ENCODE measurements around the gene RARG.

Gene RARG

GRCh38 chr12:53252349-53252916 lies 20.4 kb upstream of the RARG start:
- peak in 5 of 42 donors; percentile 16 to 67 (median 38) for DNase-seq
- intact Hi-C loops (cut with DNase I), result loop anchor here (5.0 kb wide), 1 partner anchor 40 kb away; no protein-coding TSS in a partner anchor

DNA sequence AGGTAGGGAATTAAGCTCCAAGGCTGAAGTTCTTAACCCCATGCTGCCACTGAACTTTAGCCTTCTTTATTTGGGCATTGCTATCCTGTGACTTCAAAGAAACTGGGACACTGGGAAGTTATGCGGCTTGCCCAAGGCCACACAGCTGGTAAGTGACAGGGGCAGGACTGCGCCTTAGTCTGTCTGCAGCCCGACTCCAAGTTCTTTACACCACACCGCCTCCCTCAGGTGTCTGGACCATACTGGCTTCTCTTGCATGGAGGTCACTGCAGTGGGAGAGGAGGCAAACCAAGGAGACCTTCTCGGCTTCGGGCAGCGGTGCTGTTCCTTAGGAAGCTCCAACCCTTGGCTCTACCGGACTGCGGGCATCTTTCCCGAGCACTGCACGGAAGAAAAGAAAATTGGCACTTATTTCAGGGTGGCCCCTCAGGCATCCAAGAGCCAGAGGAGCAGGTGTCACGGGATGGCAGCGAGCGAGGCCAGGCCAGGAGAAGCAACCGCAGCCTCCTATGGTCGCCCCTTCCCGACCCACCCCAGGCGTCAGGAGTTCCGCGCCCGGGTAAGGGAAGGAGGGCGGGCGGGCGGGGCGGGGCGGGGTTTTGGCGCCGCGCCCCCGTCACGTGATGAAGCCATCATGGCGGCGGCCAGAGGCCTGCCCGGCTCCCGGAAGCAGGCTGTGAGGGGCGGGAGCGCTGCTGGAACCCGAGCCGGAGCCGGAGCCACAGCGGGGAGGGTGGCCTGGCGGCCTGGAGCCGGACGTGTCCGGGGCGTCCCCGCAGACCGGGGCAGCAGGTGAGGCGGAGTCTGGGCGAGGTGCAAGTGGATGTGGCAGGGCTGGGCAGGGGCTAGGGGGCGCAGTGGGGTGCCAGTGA lies 19.7 kb upstream of the RARG start:
- peak; percentile 56 to 91 (median 80) for DNase-seq
- intact Hi-C loops (cut with DNase I), result loop anchor here (5.0 kb wide), 1 partner anchor 39 kb away; no protein-coding TSS in a partner anchor

GRCh38 chr12:53245286-53245685 lies 13.3 kb upstream of the RARG start:
- intact Hi-C loops (cut with DNase I), result no loop called here
- no peak for DNase-seq

- intact Hi-C loops (cut with DNase I), result no loop called here
- no peak for DNase-seq
Observed at GRCh38 chr12:53244337-53244736, 12.3 kb upstream of the RARG start.

DNA sequence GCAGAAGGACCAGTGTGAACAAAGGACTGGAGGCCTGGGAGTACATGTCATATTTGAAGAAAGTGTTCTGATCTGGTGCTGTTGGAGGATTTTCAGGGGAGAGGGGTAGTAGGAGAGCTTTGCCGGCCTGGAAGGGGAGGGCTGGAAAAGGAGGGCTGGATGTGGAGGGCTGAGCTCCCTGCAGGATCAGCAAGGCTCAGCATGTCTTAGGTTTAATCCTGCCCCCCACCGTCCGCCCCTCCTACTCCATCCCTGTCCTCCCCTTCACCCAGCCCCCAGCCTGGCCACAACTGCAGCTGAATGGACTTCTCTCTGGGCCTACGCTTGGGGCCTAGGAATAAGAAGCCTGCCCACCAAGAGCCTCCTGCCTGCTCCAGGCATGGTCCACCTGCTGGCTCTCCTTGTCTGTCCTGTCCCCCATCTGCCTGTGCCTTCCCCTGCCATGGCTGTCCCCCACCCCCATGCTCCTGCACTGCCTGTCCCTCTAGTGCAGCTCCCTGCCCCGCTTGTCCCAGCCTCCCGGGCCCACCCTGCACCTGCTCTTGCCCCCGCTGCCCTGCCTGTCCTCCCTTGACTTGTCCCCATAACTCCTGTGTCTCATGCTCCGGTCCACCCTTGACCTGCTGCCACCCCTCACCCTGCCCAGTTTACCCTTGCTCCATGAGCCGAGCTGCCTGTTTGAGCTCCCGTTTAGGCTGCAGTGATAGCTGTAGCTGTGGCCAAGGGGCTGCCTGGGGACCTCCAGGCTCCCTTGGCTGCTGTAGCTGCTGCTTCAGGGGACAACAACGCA lies 9.8 kb upstream of the RARG start:
- no peak for DNase-seq
- intact Hi-C loops (cut with DNase I), result no loop called here

- no peak for DNase-seq
- intact Hi-C loops (cut with DNase I), result no loop called here
Observed at GRCh38 chr12:53239643-53240258, 7.7 kb upstream of the RARG start.

DNA sequence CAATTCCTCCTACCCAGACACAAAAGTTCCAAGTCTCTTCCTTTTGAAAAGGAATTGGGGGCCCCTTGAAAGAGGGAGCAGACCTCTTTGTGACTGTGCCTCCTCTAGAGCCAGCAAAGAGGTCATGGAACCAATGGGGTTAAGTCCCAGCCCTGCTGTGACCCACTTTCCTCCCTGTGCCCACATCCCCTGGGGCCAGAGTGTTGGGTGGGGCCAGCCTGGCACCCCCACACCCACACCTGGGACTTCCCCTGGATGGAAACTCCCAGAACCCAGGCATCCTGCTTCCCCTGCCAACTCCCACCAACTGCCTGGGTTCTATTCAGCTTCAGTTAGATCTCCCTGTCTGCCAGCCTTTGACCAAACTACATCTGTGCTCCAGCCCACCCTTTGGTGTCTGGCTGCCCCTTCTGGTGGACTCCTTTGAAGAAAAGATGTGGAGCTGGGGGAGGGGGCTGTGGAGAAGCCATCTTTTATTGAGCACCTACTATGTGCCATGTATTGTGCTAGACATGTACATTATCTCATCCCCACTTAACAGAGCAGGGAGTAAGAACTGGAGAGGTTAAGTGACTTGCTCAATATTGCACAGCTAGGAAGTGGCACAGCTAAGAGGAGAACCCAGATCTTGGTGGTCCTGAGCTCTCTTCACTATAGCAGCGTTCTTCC lies 4.6 kb upstream of the RARG start:
- intact Hi-C loops (cut with DNase I), result no loop called here
- no peak for DNase-seq

DNA sequence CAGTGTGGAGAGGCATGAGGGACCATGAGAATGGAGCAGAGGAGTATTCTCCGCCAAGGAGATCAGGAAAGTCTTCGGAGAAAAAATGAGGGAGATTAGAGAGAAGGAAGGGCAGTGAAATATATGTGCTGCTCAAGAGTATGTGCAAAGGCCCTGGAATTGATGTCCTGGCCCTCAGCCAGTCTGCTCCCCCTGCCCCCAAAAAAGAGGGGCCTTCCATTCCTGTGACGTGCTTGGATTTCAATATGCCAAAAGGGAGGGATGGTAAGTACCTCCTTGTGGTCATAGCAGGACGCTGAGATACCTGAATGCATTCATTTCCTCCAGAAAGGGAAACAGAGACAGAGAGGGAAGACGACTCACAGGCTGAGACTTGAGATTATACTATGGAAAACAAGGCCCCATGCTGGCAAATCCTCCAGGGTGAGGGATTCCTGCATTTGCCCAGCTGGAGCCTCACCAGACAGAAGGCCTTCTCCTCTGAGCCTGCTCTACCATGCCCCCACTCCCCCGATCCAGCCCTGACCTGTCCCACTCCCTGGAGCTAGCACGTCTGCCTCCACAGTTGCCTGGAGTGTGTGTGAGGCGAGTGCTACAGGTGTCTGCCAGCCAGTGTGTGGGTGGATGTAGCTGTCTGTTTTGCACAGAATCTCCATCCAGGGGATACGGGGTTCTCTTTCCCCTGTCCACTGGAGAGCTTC lies 3.9 kb upstream of the RARG start:
- peak in 2 of 42 donors; percentile 49 to 61 for DNase-seq
- intact Hi-C loops (cut with DNase I), result no loop called here

DNA sequence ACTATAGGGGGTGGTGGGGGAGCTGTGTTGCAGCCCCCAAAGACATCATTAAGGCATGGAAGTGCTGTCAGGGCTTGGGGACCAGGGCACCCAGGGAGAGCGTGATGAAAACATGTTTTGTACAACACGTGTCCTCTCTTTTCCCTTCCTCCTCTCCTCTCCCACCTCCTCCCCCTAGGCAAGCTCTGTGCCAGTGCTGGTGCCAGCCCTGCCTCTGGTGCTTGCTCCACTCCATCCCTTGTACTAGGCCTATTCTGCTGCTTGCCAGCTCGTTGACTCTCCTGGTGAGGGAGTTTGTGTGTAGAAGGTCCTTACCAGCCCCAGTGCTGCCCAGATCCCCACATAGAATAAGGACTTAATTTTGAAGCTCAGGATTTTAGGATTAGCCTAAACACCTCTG lies 3.2 kb upstream of the RARG start:
- no peak for DNase-seq
- intact Hi-C loops (cut with DNase I), result no loop called here

DNA sequence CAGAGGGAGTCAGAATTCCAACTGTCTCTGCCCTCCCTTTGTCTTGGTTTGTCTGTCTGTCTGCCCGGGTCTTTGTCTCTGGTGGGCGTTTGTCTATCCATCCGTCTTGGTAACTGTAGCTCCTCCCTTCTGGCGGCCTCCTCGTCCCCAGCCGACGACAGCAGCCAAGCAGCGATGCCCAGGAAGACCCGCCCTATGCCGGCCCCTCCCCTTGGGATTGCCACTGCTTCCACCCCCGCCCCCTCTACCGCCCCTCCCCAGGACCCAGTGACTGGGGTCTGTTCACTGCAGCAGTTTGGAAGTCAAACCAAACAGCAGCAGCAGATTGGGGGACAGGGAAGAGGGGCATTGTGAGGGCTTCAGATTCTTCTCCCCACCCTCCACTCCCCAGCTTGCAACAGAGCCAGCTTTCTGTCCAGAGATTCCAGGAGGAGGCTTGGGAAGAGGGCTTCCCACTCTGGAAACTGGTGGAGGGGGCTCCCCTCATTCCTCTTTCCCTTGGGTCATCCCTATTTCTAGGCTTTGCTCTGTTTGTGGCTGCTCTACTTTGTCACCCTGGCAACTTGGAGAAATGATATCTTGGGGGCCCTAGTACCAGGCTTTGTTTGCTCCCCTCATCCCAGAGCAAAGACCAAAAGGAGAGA lies 2.4 kb upstream of the RARG start:
- intact Hi-C loops (cut with DNase I), result no loop called here
- peak in 2 of 42 donors; percentile 37 to 44 for DNase-seq

DNA sequence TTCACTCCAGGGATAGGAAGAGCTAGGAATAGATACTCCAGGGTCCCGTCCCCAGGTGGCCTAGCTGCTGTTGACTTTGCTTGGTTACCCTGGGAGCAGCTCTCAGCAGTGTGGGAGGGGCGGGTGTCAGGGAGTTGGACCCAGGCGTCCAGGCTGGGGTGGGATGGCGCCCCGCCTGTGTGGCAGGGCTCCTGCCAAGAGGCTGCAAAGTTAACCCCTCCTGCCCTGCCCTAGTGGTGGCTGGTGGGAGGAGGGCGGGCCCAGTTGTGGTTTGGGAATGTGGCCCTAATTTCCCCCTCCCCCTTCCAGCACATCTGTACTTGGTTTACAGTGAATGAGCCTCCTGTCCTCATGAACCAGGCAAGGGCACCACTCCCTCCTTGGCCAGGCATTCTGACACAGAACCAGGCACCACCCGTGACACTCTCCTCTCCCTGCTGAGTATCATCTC lies 1.7 kb upstream of the RARG start:
- no peak for DNase-seq
- intact Hi-C loops (cut with DNase I), result no loop called here

GRCh38 chr12:53232646-53233461 lies 845 bp upstream of the RARG start:
- intact Hi-C loops (cut with DNase I), result no loop called here
- peak in 6 of 42 donors; percentile 21 to 53 (median 40) for DNase-seq

- intact Hi-C loops (cut with DNase I), result no loop called here
- no peak for DNase-seq
Observed at GRCh38 chr12:53231671-53231920, 413 bp downstream of the RARG start.

- intact Hi-C loops (cut with DNase I), result no loop called here
- no peak for DNase-seq
Observed at GRCh38 chr12:53230108-53230845, 1.7 kb downstream of the RARG start.

- no peak for DNase-seq
- intact Hi-C loops (cut with DNase I), result no loop called here
Observed at GRCh38 chr12:53229454-53229853, 2.6 kb downstream of the RARG start.

- intact Hi-C loops (cut with DNase I), result no loop called here
- DNase-seq, result no peak
Observed at GRCh38 chr12:53227836-53228235, 4.2 kb downstream of the RARG start.

Data from head of caudate nucleus (tissue), 42 donors.